HG03159 (cell line): ENCODE measurements around the gene HSFY1.
"Not testable (repeated sequence)": the region's sequence is repeated elsewhere in the genome, so short reads cannot be mapped to it uniquely, and the experiment has no call there.

Source experiments
- ATAC-seq: cut with Tn5 transposase; IDR thresholded peaks from one replicate; pipeline ENCODE4 v1.9.1; 2021; ENCODE audit warnings: mild to moderate bottlenecking, moderate library complexity; ENCODE audit not compliant: unreplicated experiment

Gene HSFY1

GRCh38 chrY:18546420-18546819, at the start of gene HSFY1:
Gene HSFY1, plus strand, starts transcription at chrY:18546720. Its CDS starts 68 bp downstream, at chrY:18546788.
- not testable (repeated sequence) for ATAC-seq

DNA sequence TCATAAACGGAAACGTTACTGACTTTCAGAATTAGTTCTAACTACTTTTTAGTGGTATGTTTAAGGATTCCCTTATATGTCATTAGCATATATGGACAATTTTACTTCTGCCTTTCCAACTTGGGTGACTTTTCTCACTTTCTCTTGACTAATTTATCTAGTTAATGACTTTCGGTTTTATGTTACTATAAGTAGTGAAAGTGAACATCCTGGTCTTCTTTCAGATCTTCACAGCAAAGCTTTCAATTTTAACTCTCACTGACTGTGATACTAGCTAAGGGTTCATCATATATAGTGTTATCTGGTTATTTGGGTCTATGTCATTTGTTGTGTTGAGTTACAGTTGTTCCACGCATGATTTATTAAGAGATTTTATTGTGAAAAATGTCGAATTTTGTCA, 42.3 kb upstream of the HSFY1 start:
- ATAC-seq: not testable (repeated sequence)

DNA sequence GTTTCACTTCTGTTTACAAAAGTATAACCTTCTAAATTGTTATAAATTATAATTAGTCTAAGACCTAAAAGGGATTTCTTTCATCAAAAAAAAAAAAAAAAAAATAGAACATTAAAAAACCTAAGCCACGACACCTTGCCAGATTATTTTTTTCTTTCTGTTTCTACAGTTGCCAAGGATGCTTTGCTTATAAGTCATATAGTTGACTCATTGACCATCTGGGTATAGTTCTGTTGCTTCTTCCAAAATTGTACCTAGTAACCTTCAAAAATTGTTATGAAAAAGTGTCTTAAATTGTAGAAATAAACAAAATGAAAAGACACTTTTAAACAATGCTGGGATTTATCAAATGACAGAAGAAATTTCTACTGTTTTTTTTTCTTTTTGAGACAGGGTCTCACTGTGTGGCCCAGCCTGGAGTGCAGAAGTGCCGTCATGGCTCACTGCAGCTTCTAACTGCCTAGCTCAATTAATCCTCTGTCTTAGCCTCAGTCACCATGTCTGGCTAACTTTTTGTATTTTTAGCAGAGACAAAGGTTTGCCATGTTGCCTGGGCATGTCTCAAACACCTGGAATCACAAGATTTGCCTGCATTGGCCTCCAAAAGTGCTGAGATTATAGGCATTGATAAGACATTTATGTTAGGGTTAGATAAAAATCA, 15.4 kb upstream of the HSFY1 start:
- not testable (repeated sequence) for ATAC-seq

DNA sequence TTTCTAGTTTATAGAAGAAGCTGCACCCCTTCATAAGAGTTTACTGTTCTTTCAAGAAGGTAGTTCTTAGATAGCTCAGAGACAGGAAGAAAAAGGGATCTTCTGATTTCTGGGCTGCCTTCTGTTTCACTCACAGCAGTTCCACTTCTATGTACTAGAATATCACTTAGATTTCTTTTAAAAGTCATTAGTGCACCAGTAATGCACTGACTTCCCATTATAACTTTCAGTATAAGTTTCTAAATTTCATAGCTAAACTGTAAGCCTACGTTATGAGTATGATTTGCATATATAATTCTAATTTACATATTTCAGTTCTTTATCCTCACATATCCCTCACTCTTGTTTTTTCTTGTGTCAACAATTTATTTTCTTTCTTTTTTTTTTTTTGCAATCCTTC, 7.6 kb upstream of the HSFY1 start:
- not testable (repeated sequence) for ATAC-seq

DNA sequence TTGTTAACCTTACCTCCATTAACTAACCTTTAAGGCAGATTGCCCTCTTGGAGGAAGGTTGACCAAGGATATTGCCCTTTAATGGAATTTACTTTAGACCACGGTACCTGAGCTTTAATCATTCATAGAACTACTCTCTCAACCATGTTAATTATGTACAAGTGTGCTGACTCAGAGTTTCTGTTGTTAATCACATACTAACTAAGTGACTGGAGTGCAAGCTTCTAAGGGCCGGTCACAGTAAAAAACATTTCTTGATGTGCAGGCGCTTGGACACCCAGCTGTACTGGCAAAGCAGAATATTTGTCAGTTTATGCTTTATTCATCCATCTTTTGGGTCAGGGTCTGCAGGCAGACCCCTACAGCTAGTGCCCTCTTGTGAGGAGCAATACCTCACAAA, 6.6 kb downstream of the HSFY1 start:
- ATAC-seq: not testable (repeated sequence)

GRCh38 chrY:18565915-18566314, 19.4 kb downstream of the HSFY1 start:
- ATAC-seq: not testable (repeated sequence)
